ENCODE measurements around the gene SF3A2.

Gene SF3A2

DNA sequence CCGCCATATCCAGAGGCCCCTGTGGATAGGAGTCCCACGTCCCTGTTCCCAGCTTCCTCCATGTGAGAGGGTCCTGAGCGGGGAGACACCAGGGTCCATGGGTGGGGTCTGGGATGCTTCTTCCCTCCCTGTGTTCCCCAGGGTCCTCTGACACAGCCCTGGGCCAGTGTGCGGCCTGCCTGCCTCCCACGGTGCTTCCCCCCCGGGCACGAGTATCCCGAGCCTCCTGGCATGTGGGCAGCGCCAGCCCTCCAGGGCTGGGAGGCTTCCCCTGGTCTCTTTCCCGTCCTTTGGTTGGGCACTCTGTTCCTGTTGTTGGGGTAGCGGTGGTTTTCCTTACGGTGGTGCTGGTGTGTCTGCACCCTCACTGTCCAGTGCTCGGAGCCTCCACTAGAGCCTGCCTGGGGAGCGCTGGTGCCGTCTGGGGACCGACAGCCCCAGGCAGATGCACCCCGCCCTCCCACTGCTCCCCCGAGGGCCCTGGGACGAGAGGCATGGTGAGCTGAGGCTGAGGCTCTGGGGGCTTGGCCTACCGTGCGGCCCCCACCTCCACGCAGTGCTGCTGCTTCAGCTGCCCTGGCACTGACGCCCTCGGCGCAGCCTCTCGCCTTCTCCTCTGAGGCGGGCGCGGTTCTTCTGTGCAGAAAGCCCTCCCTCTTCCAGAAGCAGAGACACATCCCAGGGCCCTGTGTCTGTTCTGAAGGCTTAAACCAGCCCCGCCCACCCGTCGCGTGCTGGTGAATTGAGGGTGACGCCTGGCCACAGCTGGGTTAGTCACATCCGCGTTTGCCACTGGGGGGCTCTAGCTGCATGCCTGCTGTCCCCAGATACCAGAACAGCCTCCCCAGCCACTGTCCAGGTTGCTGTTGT lies 28.4 kb upstream of the SF3A2 start:
- Histone ChIP-seq H3K4me3 (ENCODE audit: insufficient read length, low read depth) (no peak overlapping the region), H3K9ac (ENCODE audit: insufficient read length, low read depth) (peak overlapping the region; percentile 46), H3K4me1 (ENCODE audit: insufficient read depth, insufficient read length) (peaks cover 24% of the 10 kb centered on the region), H3K36me3 (ENCODE audit: insufficient read depth, insufficient read length, low read length) (peaks cover 80% of the 10 kb centered on the region), H3K9me3 (ENCODE audit: insufficient read depth, low read length) (no peaks in the 10 kb centered on the region), H3K27me3 (ENCODE audit: insufficient read depth, insufficient read length) (no peaks in the 10 kb centered on the region)
- TF ChIP-seq SUZ12 (IDR thresholded peaks at IDR 0.05; ENCODE audit: extremely low read depth, insufficient read depth, insufficient read length) (no peak), ZNF274 (IDR thresholded peaks at IDR 0.05; ENCODE audit: low read depth, low read length) (no peak), YY1 (IDR thresholded peaks at IDR 0.05; ENCODE audit: insufficient read depth, insufficient read length) (no peak)
- DNase-seq (ENCODE audit: low read depth, low spot score) = no peak

DNA sequence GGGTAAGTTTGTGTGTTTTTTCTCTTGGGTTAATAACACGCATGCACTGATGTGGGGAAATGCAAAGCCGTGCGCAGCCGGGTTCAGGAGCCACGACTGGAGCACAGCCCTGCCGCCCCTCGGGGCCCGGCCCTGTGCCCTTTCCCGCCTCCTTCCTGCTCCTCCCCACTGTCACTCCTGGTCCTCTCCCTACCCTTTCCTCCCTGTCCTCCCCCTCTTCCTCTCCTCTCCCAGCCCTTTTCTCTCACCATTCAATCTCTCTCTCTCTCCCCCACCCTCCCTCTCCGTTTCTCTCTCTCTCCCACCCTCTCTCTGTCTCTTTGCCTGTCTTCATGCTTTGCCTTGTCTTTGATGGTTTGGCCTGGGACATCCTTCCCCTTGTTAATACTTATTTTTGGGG lies 27.6 kb upstream of the SF3A2 start:
- no peak overlapping the region for H3K9ac ChIP-seq (ENCODE audit: insufficient read length, low read depth)
- no peak overlapping the region for H3K4me3 ChIP-seq (ENCODE audit: insufficient read length, low read depth)
- TF ChIP-seq ZNF274 (IDR thresholded peaks at IDR 0.05; ENCODE audit: low read depth, low read length) (no peak), YY1 (IDR thresholded peaks at IDR 0.05; ENCODE audit: insufficient read depth, insufficient read length) (no peak), SUZ12 (IDR thresholded peaks at IDR 0.05; ENCODE audit: extremely low read depth, insufficient read depth, insufficient read length) (no peak)
- DNase-seq (ENCODE audit: low read depth, low spot score) = no peak
- H3K36me3 ChIP-seq (ENCODE audit: insufficient read depth, insufficient read length, low read length) = peaks cover 80% of the 10 kb centered on the region
- H3K4me1 ChIP-seq (ENCODE audit: insufficient read depth, insufficient read length) = peaks cover 30% of the 10 kb centered on the region
- no peaks in the 10 kb centered on the region for H3K9me3 ChIP-seq (ENCODE audit: insufficient read depth, low read length)
- no peaks in the 10 kb centered on the region for H3K27me3 ChIP-seq (ENCODE audit: insufficient read depth, insufficient read length)

DNA sequence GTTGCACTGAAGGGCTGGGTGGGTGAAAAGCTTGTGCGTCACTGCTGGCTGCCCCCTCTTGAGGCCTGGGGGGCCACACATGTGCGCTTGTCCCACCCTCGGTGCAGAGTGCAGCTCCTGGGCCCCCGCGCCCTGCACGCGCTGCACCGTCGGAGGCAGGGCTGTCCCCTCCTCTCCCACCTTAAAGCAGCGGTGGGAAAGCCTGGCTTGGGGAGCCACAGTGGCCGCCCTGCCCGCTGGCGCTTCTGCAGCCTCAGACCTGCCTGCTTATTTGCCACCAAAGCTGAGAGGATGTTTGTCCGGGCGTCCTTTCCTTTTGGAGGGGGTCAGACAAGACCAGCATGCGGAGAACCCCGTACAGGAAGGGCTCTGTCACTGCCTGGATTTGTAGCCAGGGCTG lies 27.2 kb upstream of the SF3A2 start:
- no peak overlapping the region for H3K9ac ChIP-seq (ENCODE audit: insufficient read length, low read depth)
- H3K27me3 ChIP-seq (ENCODE audit: insufficient read depth, insufficient read length) = no peaks in the 10 kb centered on the region
- H3K9me3 ChIP-seq (ENCODE audit: insufficient read depth, low read length) = no peaks in the 10 kb centered on the region
- TF ChIP-seq SUZ12 (IDR thresholded peaks at IDR 0.05; ENCODE audit: extremely low read depth, insufficient read depth, insufficient read length) (no peak), ZNF274 (IDR thresholded peaks at IDR 0.05; ENCODE audit: low read depth, low read length) (no peak), YY1 (IDR thresholded peaks at IDR 0.05; ENCODE audit: insufficient read depth, insufficient read length) (no peak)
- H3K36me3 ChIP-seq (ENCODE audit: insufficient read depth, insufficient read length, low read length) = peaks cover 80% of the 10 kb centered on the region
- H3K4me3 ChIP-seq (ENCODE audit: insufficient read length, low read depth) = no peak overlapping the region
- H3K4me1 ChIP-seq (ENCODE audit: insufficient read depth, insufficient read length) = peaks cover 30% of the 10 kb centered on the region
- DNase-seq (ENCODE audit: low read depth, low spot score) = no peak

DNA sequence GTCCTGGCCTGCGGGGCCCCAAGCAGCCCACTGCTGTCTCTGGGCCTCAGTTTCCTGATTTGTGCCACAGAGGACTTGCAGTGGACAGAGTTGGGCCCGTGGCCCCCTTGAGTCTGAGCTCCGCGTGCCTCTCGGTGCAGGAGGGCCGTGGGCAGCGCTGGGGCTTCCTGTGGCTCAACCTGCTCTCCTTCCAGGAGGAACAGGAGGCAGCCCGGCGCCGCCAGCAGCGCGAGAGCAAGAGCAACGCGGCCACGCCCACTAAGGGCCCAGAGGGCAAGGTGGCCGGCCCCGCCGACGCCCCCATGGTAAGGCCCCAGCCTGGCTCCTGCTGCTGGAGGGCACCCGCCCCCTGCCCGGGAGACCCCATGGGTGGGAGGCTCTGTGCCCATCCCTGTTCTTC lies 26.4 kb upstream of the SF3A2 start:
- Histone ChIP-seq H3K27me3 (ENCODE audit: insufficient read depth, insufficient read length) (no peaks in the 10 kb centered on the region), H3K36me3 (ENCODE audit: insufficient read depth, insufficient read length, low read length) (peaks cover 84% of the 10 kb centered on the region), H3K9me3 (ENCODE audit: insufficient read depth, low read length) (no peaks in the 10 kb centered on the region), H3K4me3 (ENCODE audit: insufficient read length, low read depth) (no peak overlapping the region), H3K4me1 (ENCODE audit: insufficient read depth, insufficient read length) (peaks cover 33% of the 10 kb centered on the region), H3K9ac (ENCODE audit: insufficient read length, low read depth) (no peak overlapping the region)
- no peak for DNase-seq (ENCODE audit: low read depth, low spot score)
- no peak for TF ChIP-seq ZNF274 (IDR thresholded peaks at IDR 0.05; ENCODE audit: low read depth, low read length)
- TF ChIP-seq SUZ12 (IDR thresholded peaks at IDR 0.05; ENCODE audit: extremely low read depth, insufficient read depth, insufficient read length) = no peak
- no peak for TF ChIP-seq YY1 (IDR thresholded peaks at IDR 0.05; ENCODE audit: insufficient read depth, insufficient read length)

DNA sequence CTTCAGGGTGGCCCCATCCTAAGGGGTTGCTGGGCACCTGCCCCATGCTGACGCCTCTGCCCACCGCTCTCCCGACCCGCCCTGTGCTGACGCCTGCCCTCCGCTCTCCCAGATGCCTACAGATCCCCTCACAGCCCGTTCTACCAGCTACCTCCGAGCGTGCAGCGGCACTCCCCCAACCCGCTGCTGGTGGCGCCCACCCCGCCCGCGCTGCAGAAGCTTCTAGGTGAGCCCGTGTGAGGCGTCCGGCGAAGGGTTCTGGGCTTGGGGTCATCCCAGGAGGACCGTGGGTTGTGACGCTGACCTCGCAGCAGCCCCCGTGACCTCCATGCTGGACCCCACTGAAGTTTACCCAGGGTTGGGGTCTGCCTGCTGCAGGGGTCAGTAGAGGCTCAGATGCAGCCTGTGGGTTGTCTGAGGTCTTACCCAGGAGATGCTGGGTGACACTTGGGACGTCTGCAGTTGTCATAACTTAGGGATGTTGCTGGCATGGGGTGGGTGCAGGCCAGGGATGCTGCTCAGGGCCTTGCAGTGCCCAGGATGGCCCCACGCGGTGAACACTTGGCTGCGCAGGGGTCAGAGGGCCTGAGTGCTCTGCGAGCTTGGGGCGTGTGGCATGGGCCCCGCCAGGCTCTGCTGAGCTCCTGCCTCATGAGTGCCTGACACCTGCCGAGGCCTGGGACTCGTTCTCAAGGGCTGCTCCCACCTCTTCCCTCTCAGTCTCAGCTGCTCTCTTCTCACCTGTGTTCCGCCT lies 25.5 kb upstream of the SF3A2 start:
- H3K4me1 ChIP-seq (ENCODE audit: insufficient read depth, insufficient read length) = peaks cover 34% of the 10 kb centered on the region
- no peaks in the 10 kb centered on the region for H3K9me3 ChIP-seq (ENCODE audit: insufficient read depth, low read length)
- H3K36me3 ChIP-seq (ENCODE audit: insufficient read depth, insufficient read length, low read length) = peaks cover 94% of the 10 kb centered on the region
- H3K4me3 ChIP-seq (ENCODE audit: insufficient read length, low read depth) = no peak overlapping the region
- no peak overlapping the region for H3K9ac ChIP-seq (ENCODE audit: insufficient read length, low read depth)
- TF ChIP-seq ZNF274 (IDR thresholded peaks at IDR 0.05; ENCODE audit: low read depth, low read length) (no peak), YY1 (IDR thresholded peaks at IDR 0.05; ENCODE audit: insufficient read depth, insufficient read length) (no peak), SUZ12 (IDR thresholded peaks at IDR 0.05; ENCODE audit: extremely low read depth, insufficient read depth, insufficient read length) (no peak)
- DNase-seq (ENCODE audit: low read depth, low spot score) = no peak
- H3K27me3 ChIP-seq (ENCODE audit: insufficient read depth, insufficient read length) = no peaks in the 10 kb centered on the region

DNA sequence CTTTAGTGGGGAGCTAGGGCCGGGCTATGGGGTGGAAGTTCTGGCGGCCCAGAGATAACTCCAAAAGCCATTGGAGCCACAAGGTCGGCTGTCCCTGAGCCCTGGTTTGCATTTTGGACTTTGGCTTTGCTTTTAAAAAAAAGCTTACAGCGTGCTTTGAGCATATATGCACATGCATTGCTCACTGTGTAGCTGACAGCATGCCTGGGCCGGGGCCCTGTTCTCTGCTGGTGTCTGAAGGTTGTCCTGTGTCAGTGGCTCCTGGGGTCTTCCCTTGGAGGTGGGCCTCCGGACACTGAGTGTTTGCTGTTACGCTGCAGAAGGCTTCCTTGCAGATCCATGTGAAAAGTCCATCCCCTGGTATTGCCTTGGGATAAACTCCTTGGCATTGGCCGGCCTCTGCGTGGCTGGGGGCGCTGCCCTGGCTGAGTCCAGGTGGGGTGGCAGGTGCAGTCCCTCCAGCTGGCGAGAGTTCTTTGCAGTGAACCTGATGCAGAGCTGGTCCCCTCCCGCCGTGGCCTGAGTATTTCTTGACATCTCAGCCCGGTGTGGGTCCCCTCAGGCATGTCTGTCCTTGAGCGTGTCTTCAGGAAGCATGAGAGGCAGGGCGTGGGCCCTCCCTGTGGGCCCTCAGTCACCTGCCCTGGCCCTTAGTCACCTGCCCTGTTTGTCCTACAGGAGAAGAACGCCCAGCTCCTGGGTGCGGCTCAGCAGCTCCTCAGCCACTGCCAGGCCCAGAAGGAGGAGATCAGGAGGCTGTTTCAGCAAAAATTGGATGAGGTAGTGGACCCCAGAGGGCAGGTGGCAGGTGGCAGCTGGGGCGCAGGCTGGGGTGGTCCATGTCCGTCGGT lies 23.5 kb upstream of the SF3A2 start:
- H3K9ac ChIP-seq (ENCODE audit: insufficient read length, low read depth) = no peak overlapping the region
- H3K9me3 ChIP-seq (ENCODE audit: insufficient read depth, low read length) = no peaks in the 10 kb centered on the region
- DNase-seq (ENCODE audit: low read depth, low spot score) = no peak
- TF ChIP-seq SUZ12 (IDR thresholded peaks at IDR 0.05; ENCODE audit: extremely low read depth, insufficient read depth, insufficient read length) (no peak), ZNF274 (IDR thresholded peaks at IDR 0.05; ENCODE audit: low read depth, low read length) (no peak), YY1 (IDR thresholded peaks at IDR 0.05; ENCODE audit: insufficient read depth, insufficient read length) (no peak)
- H3K27me3 ChIP-seq (ENCODE audit: insufficient read depth, insufficient read length) = no peaks in the 10 kb centered on the region
- H3K36me3 ChIP-seq (ENCODE audit: insufficient read depth, insufficient read length, low read length) = peaks cover 96% of the 10 kb centered on the region
- H3K4me1 ChIP-seq (ENCODE audit: insufficient read depth, insufficient read length) = peaks cover 26% of the 10 kb centered on the region
- no peak overlapping the region for H3K4me3 ChIP-seq (ENCODE audit: insufficient read length, low read depth)
